ENCODE data around the gene RNF130.

RNF130 gene

DNA sequence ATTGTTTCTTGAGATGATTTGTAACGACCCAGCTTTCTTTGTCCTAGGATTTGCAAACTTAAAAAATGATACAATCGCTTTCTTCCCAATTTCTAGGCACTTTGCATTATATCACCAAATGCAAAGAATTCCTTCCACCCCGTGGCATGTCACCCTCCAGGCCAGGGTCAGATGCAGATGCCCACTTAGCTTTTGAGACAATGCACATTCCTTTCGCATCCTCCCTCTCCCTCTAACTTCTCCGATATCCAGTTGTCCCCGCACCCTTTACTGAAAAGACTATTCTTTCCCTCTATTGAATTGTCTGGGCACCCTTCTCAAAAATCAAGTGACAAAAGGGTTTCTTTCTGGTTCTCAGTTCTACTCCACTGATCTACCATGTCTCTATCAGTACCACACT is 17.3 kb downstream of the RNF130 start:
- DNase-seq (ENCODE audit: low read depth): no peak

DNA sequence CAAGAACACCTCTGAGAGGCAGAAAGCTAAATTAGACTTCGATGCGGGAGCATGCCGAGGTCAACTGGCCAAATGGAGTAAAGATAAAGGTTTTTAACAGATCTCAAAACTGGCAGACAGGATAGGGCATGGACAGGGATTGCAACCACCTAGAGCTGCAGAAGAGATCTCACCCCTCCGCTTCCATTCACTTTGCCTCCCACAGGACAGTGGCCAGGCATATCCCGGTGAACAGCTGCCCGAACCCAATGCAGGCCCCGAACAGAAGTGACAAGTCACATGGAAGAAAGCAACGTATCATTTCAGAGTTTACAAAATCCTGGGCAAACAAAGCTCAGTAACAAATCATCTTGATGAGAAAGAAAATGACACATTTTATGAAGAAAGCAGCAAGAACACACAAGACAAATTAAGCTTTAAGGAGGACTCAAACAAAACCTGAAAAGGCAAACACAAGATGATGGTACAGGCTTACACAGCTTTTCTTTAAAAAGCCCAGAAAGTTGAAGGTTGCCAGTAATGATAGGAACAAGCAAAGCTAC is 18.4 kb downstream of the RNF130 start:
- no peak for DNase-seq (ENCODE audit: low read depth)

DNA sequence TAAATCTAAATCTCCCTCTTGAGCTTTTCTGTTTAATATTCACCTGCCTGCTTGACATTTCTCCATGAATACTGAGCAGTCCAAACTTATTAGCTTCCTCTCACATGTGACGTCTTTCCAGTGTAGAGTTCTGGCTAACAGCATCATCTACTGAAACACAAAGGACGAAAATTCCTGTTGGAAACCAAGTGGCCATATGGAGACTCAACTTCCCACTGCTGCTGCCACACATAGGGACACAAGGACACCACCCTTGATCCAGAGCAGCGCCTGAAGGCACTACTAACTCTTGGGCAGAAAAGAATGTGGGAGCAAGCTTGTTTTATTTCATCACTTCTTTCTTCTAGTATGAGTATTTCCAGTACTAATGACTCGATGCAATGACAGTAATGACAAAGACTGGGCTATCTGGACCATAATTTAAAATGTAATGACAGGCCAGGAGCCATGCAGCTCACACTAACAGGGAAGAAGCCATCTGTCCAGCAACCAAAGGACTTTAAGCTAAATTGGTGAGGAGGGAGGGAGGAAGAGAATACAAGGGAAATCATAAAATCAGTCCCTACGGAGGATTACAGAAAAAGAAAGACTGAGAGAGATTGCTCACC is 19.2 kb downstream of the RNF130 start:
- DNase-seq (ENCODE audit: low read depth): no peak

DNA sequence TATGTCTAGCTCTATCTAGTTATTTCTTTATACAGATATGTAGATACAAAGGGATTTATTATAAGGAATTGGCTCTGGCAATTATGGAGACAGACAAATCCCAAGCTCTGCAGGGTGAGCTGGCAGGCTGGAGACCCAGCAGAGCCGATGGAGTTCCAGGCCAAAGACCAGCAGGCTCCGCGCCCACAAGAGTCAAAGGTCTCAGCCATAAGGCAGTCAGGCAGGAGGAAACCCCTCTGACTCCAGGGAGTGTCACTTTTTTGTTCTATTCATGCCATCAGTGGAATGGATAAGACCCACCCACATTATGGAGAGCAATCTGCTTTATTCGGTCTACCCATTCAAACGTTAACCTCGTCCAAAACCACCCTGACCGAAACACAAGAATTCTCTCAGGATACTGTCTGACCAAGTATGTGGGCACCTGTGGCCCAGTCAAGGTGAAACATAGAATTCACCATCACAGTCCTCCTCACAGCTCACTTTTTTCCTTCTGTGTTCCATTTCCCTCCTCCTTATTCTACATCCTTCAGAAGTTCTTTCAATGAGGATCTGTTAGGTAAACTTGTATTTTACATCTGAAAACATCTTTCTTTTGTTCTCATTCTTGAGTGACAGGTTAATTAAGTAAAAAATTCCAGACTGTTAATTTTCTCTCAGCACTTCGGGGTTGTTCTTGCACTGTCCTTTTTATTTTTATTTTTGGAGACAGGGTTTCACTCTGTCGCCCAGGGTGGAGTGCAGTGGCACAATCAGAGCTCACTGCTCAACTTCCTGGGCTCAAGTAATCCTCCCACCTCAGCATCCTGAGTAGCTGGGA is 21.2 kb downstream of the RNF130 start:
- DNase-seq (ENCODE audit: low read depth): no peak

DNA sequence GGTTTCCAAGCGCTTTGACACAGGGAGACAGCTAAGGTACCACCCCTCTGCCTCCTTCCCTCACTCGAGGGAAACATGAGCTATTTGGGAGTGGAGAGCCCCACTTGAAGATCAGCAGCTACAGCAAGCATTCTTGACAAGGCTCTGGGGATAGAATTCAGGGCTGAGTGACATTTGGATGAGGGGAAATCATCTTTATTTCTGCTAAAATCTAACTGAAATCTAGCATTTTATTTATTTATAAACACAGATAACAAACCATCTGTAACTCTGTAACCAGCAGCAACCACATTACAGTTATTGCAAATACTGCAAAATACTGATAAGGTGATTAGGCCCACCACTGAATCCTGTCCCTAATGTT is 22.4 kb downstream of the RNF130 start:
- DNase-seq (ENCODE audit: low read depth): no peak

DNA sequence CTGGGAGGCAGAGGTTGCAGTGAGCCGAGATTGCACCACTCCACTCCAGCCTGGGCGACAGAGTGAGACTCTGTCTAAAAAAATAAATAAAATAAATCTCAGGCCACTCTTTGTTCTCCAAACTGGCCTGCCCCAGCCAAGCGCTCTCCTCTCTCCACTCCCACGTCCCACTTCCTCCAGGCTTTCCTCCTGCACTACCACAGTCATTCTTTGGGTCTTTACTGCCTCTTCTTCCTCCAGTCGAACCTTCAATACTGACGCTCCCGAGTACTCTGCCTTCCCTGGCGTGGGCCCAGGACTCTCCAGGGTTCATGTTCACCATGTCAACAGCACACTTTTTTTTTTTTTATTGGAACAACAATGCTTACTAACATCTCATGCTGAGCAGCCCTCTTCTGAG is 23.9 kb downstream of the RNF130 start:
- no peak for DNase-seq (ENCODE audit: low read depth)

DNA sequence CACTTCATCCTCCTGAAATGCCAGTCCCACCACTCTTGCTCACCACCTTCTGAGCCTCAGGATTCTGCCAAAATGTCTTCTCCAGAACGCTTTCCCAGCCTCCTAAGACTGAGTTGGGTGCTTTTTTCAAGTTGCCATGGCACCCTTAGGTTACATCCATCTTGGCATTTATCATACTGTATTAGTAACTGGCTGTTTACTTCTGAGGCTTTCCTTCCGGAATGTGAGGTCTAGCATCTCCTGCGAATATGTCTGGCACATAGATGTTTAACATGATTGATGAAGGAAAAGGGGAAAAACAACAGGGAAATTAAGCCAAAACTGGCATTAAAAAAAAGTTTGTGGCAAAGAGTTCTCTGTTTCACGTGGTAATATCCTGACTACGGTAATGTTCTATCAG is 24.9 kb downstream of the RNF130 start:
- no peak for DNase-seq (ENCODE audit: low read depth)

DNA sequence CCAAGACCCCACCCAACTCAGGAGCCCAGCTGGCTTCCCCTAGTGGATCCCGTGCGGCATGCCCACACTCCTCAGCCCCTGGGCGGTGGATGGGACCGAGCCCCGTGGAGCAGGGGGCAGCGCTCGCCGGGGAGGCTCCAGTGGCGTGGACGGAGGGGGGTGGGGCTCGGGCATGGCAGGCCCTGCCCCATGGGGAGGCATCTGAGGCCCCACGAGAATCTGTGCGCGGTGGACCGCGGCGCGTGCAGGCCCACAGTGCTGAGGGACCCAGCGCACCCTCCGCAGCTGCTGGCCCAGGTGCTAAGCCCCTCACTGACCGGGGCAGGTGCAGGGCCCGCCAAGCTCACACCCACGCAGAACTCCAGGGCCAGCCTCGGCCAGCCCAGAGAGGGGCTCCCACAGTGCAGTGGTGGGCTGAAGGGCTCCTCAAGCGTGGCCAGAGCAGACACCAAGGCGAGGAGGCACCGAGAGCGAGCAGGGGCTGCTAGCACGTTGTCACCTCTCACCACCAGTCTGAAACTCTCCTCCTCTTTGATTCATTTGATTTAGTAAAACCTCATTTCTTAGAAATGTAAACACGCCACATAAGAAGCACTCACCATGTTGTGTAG is 25.6 kb downstream of the RNF130 start:
- DNase-seq (ENCODE audit: low read depth): no peak

DNA sequence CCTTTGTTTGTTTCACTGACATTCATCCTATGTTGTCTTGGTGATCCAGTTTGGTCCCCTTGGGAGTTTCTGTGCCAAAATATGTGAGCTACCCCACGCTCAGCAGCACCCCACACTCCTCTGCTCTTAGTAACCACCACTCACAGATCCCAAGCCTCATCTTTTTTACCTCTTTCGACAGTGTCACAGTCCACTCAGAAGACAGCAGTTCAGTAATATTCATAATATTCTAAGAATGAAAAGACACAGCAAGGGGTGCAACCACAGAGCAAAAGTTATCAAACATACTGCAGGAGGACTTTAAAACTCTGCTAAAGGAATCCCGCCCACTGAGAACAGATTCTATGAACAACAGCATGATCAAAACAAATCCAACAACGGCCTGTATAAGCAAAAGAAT is 28.2 kb downstream of the RNF130 start:
- DNase-seq (ENCODE audit: low read depth): no peak

DNA sequence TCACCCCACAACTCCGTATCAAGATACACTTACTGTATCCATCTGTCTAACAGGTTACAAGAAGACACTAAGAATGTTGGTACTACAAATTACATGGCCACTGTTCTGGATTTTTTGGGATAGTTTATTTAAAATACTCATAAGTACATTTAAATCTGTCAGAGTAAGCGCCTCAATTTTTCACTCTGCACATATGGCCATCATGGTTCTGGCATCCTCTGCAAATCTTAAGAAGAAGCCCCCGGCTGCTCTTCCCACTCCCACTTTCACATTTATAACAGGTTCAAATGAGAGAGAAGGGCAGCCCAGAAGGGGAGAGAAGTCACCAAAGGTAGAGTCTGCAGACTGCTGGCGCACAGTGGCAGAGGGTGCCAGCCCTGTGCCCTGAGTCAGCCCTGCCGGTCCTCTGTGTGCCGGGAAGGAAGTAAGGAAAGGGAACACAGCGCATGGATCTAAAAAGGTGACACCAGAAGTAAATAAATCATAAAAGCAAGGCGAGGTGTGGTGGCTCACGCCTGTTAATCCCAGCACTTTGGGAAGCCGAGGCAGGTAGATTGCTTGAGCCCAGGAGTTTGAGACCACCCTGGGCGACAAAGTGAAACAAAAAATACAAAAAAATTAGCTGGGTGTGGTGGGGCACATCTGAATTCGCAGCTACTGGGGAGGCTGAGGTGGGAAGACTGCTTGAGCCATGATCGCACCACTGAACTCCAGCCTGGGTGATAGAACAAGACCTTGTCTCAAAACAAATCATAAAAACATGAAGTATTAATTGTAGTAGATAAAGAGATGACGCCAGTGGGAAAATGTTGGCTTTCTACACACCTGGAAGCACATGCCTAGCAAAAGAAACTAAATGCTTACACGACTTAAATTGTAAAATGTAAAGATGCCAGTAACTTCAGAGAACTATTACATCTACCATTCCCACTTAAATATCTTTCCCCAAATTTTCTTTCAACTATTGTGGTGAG is 30.0 kb downstream of the RNF130 start:
- DNase-seq (ENCODE audit: low read depth): no peak

DNA sequence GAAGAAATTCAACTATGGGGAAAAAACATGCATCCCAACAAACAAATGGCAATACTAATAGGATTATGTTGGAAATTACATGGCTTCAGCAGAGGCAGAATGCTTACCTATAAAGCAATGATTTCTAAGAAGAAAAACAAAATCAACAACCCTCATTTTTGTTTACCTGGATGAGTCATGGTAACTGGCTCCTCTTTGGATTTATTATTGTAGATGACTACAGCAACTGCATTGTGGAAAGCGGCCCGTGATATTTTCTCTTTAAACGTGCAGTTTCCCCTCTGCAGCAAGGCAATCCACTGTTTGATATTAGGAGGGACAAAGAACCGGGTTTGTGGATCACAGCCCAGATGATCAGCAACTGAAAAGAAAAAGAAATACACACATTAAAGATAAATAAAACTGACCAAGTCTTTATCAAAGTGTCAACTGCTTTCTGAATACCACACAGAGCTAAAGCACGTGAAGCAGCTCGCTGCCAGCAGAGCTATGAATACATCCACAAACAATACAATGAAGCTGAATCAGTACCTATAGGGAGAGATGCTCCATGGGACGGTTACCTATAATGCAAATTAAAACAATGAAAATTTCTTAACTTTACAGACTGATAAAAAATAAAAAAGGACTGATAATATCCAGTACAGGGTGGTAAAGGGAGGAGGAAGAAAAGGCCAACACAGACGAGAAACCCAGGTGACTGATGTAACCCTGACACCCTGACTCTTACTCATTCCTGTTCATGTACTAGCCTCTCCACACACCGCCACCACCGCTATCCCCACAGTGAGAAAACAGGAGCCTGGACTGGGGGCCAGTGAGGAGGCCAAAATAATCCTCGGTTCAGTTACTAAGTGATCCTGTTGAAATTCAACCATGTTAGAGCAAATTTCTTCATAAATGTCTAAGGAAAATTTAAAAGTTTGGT is 31.0 kb downstream of the RNF130 start:
- no peak for DNase-seq (ENCODE audit: low read depth)

DNA sequence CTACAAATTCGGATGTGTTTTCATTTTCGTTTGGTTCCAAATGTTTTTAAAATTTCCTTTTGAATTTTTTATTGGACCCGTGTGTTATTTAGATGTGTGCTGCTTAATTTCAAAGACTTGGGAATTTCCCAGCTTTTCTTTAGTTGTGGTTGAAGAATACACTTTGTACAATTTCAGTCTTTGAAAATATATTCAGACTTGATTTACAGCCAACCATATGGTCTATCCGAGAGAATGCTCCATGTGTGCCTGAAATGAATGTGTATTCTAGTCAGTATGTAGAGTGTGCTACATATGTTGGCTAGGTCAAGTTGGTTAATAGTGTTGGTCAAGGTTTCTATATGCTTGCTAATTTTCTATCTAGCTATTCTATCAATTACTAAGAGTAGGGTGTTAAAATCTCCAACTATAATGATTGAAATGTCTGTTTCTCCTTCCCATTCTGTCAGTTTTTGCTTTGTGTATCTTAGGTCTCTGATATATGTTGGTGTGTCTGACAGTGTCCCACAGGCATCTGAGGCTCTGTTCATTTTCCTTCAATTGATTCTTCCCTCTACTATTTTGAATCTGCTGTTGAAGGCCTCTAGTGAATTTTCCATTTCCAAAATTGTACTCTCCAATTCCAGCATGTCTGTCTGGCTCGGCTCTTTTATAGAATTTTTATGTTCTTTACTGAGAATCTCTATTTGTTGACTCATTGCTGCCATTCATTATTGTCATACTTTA is 36.2 kb downstream of the RNF130 start:
- no peak for DNase-seq (ENCODE audit: low read depth)

DNA sequence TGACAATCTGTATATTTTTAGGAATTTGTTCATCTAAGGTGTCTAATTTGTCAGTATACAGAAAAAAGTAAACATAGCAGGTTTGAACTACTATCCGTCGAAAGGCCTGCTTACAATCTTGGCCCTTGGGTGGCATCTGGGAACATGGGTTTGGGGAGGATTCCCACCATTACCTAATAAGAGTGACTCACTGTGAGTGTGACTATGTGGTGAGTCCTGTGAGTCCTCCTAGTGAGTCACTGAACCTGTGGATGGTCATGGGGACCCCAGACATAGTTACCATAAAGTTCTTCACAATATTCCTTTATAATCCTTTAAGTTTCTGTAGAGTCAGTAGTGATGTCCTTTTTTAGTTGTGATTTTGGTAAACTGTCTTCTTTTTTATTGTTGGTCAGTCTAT is 37.0 kb downstream of the RNF130 start:
- no peak for DNase-seq (ENCODE audit: low read depth)

DNA sequence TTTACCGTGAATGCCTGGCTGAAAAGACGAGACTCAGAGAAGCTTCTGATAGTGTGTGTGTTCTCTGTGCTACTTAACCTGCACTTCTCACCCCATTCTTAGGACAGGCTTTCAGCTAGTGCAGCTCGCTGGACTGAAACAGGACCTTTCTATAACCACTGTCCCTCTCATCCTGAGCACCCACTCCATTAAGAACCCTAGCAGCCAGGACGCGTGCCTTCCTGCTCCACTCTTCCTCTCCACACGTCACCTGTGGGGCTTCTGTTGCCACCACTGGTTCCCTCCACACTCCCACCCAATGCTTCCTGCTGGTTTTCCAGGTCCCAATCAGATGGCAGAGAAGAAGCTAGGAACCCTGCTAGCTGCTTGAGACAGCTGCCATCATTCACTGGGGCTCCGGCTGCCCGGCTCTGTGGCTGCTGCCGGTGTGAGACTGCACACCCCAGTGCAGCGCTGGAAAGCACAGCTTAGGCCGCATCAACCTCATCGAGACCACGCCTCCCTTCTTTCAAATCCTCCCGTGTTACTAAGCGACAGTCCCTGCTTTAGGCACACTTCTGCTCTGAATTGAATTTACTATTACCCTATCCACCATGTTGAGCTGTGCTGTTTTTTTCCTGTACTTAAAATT is 44.0 kb downstream of the RNF130 start:
- no peak for DNase-seq (ENCODE audit: low read depth)

DNA sequence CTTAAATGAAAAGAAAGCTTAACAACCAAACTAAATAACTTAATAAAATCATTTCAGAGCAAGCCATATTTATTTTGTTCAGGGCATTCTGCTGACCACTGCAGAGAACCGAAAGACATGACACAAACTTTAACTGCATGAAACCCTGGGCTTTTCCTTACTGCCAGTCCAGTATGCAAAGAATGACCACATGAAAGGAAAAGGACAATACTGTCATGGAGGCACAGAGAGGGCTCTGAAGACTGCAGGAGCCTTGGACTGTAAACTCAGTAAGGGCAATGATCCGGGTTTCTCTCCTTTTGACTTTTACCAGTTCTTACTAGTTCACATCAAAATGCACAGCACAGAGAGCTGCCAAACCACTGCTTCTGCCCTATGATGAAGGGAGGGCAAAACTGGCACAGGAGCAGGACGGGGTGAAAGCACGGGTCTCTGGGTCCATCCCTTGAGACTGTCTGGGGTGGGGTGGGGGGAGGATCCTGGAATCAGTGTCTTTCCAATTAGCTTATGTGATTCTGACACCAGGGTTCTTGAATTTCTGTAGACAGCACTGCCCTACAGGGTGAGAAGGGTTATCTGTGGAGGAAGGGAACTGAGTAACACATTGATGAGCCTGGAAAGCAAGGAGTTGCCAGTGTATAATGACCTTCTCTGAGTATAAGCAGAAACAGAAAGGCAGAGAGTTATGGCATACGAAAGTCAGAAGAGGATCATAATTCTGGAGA is 44.7 kb downstream of the RNF130 start:
- no peak for DNase-seq (ENCODE audit: low read depth)

DNA sequence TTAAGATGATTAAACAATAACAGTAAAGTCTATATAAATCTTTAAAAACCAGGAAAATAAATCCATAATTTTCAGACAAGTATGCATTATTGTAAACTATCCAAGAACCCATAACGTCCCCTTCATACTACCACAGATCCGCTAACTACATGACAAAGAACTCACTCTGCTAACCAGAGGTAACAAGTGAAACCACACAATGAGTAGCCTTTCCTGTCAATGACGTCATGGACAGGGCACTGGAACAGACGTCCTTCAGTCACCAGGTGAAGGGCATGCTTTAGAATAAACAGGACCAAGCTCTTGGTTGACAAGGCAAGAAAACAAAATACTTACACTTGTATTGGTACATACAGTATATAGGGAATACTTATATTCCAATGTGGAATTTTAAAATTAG is 45.2 kb downstream of the RNF130 start:
- no peak for DNase-seq (ENCODE audit: low read depth)

DNA sequence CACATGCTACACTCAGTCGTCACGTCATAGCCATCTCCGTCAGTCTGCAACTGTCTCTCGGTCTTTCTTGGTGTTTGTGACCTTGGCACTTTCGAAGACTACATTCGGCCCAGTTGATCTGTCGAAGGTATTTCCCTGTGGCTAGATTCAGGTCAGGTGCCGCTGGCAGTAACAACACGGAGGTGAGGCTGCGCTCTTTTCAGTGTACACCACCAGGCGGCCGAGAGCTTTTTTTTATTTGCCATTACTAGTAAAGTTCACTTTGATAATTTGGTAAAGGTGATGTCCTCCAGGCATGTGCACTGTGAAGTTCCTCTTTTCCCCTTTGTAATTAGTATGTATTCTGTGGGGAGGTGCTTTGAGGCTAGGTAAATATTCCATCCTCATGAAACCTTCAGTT is 49.7 kb downstream of the RNF130 start:
- no peak for DNase-seq (ENCODE audit: low read depth)

DNA sequence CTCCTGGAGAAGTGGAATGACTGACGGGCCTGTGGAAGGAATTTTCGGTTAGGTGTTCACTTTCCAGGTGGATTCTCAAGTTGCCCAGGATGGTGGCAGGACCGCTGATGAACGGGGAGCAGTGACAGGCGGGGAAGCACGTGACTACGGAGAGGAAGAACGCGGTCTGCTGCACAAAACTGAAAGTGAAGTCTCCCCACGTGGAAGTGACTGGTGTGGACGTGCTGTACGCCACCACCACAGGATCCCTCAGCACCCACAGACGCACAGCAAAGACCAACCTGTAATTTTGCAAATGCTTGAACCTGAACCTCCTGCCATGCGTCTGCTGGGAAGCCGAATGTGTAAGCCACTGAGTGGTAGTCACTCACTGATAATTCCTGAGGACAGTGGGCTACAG is 51.4 kb downstream of the RNF130 start:
- DNase-seq (ENCODE audit: low read depth): no peak
